Activated CD8-positive, alpha-beta memory T cell treated with anti-CD3 and anti-CD28 coated beads for 48 hours (primary cell): ENCODE data around the gene ARID1B.

Experiments
- DNase-seq, 3 experiments: peaks; one replicate each; pipeline ENCODE4 v3.0.0-alpha.2; 2020; ENCODE audit warnings: low read depth in 2 of 3, low spot score in 2 of 3

ARID1B gene

DNA sequence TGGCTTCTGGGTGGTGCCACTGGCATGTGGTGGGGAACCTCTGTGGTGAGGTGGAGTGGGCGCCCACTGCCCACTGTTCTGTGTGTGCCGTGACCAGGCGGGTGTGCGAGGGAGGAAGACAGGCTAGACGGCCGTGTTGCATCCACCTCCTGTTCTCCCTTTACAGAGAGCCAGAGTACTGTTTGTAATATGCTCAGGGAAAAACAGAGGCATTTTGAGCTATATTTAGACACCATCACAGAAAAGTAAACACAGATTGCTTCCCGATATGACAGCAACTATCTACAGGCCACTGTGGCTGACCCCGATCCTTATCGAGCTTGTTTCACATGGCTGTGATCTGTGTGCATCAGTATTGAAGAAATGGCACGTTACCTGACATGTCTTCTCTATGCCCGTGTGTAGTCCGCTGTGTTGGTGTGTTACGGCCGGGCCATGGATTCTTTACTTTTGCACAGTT lies 45.6 kb downstream of the ARID1B start:
- no peak for DNase-seq

DNA sequence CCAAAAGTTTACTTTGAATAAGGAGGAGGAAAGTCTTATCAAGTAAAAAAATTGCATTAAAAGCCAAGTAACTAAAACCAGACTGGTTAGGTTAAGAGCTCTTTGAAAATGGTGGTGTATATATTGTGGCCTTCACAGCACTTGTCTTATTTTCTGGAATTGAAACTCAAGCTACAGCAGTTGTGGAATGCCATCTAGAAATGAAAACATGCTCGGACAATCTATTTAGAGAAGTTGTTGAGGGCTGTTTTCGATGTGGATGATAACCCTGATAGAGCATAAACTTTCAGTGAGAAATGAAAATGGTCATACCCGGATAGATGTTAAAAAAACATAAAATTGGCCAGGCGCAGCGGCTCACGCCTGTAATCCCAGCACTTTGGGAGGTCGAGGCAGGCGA lies 47.0 kb downstream of the ARID1B start:
- DNase-seq = no peak

DNA sequence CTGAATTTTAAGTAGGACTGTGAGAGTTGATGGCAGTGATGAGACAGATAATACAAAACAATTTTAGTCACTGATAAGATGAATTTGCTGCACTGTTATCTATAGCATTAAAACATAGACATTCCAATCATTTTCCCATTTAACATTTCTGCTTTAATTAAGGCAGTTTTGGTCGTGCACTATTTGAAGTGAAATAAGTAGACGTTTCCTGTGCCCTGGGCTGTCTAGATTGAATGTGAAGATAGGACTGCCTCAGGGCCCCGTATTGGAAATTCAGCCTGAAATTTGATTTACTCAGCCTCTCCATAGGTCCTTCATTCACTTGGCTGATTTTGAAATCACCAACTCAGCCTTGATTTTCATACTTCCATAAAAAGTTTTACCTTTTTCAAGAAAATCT lies 48.3 kb downstream of the ARID1B start:
- DNase-seq = no peak

DNA sequence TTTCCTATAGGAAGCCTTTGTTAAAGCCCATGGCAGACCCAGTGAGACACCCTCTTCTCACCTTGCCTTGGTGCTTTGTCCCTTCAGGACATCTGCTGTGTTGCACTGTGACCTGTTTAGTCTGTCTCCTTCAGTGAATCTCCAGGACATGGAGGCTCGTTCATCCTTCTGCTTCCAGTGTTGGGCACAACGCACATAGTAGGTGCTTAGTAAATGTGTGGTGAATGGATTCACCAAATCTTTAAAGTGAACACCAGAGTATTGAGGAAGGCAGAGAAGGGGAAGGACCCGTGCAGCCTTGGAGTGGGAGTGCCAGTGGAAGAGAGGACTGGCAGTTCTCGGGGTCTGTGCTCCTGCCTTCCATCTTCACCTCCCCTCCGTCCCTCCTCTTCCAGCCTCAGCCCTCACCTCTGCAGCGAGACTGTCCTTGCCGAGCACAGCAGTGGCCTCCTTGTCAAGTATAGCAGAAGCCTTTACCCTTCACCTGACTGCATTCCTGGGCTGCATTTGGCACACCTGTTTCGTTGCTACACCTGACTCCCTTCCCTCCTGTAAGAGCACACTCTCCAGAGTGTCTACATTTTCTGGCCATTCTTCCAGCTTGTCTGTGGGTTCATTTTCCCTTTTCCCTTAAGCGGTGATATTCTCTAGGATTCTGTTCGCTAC lies 49.2 kb downstream of the ARID1B start:
- no peak for DNase-seq

DNA sequence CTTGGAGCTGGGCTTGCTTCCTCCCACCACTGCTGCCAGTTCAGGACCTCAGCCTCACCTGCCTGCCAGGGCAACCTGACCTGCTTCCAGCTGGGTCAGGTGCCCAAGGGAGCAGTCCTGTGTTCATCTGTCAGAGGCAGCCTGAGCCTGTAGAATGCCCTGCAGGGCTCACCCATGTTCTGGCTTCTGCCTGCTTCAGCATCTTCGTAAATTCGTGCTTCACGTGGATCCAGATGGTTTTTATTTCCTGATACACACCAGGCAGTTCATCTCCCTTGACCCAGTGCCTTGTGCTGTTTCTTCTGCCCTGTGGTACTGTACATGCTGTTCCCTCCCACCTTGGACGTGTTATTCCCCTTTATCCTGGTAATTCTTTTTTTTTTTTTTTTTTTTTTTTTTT lies 50.2 kb downstream of the ARID1B start:
- DNase-seq = no peak

DNA sequence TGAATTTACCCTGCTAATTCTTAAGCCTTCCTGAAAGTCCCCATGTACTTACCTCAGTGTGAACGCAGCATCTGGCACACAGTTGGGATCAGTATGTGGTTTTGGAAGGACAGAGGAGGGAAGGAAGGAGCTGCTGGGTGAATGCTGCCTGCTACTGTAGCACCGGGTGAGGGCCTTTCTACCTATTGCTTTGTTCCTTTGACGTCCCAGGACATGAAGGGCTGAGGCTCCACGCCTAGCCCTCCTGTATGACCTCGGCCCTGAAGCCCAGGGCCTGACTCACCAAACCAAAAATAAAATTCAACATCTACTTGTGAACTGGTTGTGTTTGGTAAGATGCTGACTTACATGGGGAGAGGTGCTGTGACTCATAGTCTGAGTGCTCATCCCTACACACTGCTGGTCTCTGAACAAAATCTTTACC lies 51.1 kb downstream of the ARID1B start:
- no peak for DNase-seq

DNA sequence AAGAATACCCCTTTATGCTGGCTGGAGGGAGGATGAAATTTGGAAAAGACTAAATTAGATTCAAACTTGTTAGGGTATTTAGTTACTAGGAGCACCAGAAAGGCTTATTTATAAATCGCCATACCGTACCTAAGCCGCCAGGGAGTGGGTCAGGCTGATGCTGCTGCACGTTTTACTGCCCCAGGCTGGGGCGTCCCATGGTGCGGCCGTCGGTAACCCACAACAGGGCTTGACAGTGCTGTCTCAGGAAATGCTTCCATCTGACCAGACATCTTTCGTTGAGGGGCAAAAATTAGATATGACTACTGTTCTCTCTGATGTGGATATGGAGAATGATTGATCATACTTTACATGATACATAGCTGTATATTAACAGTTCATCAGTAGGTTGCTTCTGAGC lies 52.9 kb downstream of the ARID1B start:
- no peak for DNase-seq

DNA sequence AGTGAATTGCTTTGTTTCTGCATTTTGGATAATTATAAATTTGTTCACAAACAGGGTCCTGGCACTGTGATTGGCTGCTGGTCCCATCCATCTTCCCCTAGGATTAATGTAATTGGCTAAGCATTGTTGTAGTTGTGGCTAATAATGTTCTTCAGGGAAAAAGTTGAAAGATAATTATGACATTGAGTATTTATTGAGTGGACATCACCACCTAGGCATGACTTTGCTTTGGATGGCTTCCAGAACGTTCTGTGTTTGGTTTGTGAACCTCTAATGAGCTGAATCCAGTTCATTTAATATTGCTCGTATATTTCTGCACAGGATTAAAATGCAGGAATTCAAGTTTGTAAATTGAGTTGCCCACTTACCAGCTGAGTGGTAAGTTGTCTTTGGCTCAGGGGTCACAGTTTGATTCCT lies 55.1 kb downstream of the ARID1B start:
- no peak for DNase-seq

DNA sequence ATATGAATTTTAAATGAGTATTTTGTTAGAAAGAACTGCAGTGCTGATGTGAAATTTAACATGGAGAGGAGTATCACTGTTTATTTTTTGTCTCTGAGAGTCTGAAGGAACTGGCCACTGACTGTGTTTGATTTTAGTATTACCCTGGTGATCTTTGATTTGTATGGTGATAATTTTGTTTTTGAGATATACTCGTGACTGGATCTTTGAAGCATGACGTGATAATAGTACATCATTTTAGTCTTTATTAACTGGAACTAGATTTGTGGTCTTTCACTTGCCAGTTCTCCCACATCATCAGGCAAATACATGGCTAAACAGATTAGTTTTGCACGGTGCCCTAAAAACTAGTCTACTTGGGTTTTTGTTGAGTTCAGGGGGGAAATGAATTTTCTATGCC lies 55.5 kb downstream of the ARID1B start:
- no peak for DNase-seq

DNA sequence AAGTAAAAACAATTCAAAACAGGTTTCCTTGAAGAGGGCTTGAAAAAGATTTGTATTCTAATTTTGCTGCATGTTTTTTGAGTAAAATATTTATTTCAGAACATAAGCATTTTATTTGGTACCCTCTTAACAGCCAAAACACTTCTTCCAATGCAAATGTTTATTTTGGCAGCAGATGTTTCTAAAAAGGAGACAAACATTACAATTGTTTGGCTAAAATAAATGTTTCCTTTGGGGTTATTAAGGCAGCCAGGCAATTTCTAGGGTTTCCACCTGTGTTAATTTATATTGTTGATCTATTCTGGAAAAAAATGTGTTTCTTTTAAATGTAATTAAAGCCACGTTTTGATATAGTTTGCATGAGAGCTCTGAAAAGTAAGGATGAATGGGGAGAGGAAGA lies 56.6 kb downstream of the ARID1B start:
- no peak for DNase-seq

DNA sequence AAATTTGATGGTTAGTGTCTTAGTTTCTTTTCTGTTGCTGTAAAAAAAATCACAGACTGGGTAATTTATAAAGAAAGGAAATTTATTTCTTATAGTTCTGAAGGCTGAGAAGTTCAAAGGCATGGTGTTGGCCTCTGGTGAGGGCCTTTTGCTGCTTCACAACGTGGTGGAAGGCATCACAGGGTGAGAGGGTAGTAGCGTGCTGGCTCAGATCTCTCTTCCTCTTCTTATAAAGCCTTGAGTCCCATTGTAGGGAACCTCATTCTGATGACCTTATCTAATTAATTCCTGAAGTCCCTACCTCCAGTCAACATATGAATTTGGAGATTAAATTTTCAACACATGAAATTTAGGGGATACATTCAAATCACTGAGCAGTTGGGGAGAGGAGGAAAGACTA lies 62.0 kb downstream of the ARID1B start:
- no peak for DNase-seq

DNA sequence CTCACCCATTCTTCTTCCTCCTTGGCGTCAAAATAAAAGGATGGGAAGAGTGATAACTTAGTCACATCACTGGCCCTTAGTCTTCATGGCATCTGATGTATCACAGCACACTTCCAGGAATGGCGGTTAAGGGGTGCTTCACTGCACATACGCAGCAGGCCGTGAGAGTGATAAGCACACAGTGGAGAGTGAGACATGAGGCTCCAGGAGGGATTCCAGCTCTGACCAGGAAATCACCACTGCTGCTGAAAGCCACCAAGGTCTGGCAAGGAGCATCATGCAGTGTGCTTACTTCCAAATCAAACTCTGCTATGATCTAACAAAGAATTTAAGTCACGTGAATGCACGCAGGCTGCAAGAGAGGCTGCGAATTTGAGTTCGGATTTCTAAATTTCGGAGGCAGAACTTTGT lies 62.4 kb downstream of the ARID1B start:
- no peak for DNase-seq

DNA sequence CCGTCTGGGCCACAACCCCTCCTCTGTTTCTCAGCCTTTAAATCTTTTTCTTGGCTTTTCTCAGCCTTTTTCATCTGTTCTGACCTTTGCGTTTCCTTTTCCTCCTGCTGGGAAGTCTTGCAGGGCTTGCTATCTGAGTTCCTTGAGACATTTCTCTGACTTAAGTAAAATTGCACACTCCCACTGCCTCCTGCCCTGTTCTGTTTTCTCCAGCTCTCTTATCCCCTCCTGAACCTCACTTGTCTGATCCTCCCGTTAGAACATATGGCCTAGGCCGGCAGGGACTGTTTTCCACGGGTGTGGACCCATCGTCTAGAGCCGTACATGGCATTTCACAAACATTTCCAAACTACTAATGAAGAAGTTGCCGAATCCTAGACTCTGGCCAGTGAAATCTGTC lies 63.0 kb downstream of the ARID1B start:
- no peak for DNase-seq

DNA sequence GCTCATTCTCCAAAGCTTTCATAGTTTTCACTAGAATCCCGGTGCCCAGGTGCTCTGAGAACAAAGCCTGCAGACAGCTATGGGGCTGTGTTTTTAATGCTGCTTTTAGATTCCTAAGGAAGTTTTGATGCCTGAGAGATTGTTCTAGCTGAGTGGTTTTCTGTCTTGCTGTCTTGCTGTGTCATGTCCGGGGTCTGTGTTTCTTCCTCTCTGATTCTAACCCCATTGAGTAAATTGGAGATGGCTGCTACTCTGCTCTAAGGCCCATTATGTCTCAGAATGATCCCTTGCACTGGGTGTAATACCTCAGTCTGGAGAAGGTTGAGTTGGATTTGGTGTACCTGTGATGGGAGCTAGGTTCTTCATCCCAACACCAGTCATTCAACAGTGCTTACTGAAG lies 63.4 kb downstream of the ARID1B start:
- DNase-seq = no peak

DNA sequence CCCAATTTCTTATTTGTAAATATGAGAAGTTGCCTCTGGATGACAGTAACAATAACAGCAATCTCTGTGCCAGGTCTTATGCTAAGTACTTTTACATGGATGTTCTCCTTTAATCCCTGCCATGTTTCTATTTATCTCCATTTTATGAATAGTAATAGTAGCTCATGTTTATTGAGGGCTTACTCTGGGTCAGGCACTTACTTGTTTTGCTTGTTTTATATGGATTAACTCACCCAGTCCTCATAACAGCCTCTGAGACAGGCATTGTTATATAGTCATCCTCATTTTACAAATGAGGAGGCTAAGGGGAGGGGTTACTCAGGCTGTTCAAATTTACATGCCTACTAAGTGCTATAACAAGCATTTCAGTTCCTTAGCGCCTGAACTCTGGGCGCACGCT lies 64.3 kb downstream of the ARID1B start:
- no peak for DNase-seq

DNA sequence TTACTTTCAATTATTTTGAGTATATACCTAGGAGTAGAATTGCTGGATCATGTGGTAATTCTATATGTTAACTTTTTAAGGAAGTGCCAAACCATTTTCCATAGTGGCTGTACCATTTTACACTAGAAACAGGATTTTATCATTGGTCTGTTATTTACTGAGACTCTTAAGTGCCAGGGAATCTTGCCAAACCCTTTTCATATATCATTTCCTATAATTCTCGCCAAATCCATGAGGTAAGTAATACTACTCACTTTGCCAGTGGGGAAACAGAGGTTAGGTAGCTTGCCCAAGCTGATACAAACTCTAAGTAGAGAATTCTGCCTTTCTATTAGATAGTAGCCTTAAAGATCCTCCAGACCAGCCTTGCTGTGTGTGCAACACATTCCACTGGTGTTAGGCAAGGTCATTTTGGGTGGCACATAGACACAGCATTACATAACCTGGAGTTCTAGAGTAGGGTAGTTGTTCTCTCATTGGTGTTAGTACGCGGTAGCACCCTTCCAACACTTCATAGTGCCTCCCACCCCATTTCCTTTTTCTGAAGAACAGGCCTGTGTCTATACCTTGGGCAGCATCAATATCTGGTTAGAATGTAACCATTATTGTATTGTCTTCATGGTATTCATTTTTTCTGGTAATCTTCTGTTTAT lies 65.5 kb downstream of the ARID1B start:
- DNase-seq = no peak

DNA sequence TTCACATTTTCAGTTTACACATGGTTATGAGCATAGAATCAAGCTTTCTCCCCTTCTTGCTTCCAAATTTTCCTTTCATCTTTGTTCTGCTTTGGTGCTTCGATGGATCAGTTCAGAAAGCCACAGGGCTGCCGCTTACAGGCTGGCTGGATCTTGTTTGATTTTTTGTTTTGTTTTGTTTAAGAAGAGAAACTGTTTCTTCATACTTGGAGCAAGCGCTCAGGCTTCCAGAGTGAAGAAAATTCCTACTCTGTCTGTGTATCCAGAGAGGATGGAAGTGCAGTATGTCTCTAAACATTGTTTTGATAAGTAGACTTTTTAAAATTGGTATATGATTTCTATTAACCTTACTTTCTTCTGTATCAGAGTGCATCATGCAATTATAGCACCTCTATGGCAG lies 66.9 kb downstream of the ARID1B start:
- DNase-seq = no peak

DNA sequence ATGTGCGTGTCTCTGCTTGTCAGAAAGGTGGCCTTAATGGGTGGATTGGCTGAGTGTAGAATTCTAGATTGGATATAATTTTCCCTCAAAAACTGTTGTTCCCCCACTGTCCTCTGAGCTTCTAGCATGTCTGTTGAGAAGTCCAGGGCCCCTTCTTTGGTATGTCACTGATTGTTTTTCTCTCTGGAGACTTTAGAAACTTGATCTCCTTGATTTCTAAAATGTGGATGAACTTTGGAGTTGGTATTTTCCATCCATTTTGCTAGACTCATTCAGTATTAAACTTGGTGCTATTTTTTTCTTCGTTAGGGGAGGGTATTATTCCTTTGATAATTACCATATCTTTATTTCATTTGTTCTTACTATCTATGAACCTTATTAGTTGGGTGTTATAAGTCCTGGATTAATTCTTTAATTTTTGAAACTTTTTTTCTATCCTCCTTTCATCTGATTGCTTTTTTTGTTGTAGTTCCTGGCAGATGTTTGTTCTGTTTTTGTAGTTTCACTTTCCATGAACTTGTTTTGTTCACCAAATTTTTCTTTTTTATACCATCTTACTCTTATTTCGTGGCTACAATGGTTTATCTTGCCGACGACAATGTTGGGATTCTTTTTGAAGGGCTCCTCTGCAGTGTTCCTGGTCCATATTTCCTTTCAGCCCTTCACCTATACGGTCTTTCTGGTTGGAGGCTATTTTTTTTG lies 68.4 kb downstream of the ARID1B start:
- no peak for DNase-seq

DNA sequence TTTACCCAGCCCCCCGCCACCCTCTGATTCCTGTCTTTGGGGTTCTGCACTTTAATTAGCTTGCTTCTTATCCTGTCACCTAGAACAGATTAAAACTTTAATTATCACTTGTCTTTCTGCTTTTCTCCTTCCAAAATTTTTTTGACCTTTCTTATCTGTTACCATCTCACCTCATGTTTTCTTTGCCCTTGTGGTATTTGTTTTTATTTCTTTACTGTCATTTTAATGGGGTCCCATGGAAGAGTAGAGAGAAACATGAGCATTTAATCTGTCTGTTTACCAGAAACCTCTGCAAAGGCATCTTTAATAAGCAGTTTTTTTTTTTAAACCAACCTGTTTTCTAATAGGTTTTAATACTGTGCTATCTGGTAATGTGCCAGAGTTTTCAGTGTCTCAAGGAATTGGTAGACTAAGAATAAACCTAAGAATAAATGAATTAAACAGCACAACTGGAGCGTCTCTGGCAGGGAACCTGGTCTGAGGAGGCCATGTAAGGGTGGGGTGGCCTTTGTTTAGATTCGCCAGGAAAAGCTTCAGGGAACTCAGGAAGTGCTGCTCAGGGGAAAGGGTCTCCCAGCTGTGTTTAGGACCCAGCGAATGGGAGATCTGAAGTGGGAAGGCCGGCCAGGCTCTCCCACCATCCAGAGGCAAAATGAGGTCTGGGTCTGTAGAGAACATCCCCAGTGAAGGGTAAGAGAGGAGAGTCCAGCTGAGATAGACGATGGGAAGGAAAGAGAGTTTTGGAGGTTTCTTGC lies 69.8 kb downstream of the ARID1B start:
- no peak for DNase-seq

DNA sequence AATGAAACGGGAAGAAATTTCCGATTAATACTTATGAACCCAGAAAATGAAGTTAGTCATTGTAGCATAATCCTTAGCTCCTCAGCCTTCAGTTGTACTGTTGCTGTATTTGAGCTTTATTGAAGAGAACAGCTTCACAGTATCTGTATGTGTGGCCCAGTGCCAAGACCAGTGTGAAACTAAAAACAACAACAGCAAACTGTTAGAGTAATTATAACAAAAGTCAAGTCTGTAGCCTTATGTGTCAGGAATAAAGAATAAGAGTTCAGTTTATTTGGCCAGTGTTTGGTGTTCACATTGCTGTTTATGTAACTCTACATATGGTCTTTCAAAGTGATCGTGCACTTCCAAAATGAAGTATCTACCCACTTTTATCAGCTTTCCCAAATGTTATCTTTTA lies 70.9 kb downstream of the ARID1B start:
- DNase-seq = no peak

DNA sequence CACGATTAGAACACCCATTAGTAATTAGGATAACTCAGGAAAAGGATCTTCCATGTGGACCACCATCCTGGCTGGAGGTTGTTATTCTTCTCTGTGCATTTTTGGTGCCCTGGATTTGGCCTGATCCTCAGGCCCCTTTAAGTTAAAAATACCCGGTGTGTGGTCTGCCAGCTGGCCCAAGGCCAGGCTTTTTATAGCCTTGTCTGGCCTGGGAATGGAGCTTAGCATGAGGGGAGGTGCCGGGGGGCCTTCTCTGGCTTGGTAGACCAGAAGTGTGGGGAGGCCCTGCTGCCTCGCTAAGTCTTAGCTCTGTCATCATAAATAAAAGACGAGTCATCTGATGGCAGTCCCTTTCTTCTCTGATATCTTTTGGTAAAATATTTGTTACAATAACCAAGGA lies 71.4 kb downstream of the ARID1B start:
- no peak for DNase-seq

DNA sequence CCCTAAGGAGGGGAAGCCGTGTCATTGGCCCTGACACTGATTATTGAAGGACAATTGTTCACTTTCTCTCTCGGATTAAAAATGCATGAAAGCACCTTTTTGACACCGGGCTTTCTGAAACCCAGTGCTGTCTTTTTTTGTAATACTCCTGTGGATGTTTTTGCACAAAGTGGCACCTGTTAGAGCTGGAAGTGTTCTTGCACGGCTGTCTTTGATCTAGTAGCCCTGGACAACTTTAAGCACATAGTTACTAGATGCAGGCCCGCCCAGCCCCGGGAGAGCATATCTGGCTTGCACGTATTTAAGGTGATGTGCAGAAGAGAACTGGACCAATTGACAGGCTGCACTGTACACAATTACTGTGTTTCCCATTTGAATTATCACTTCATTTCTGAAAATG lies 72.6 kb downstream of the ARID1B start:
- no peak for DNase-seq
